Mononuclear cell (primary cell): ENCODE data around the gene SERPINI1. TPM values are rescaled to one million over a fixed set of nuclear protein-coding genes. Genes with fewer than 3 reads are reported as not detected.

ENCODE experiments used
- H3K27me3 ChIP-seq: 2 replicates; pipeline ENCODE4 v1.6.0; 2011; ENCODE audit warnings: low read length, control low read depth; ENCODE audit not compliant: insufficient read depth
- H3K4me1 ChIP-seq: 2 replicates; pipeline ENCODE4 v1.5.1; 2011; ENCODE audit warnings: mild to moderate bottlenecking, low read length, control low read depth; ENCODE audit not compliant: insufficient read depth
- H3K4me3 ChIP-seq: 2 replicates; pipeline ENCODE4 v1.5.1; 2011; ENCODE audit warnings: mild to moderate bottlenecking, low read length, moderate library complexity
- H3K9me3 ChIP-seq: 2 replicates; pipeline ENCODE4 v1.5.1; 2011; ENCODE audit warnings: low read depth, mild to moderate bottlenecking, control low read depth, low read length
- total RNA-seq: library from RNA; depleted of rRNA; stranded (reverse); fragments of >200 nt; gene quantifications from one replicate; pipeline ENCODE4 v1.2.3, GENCODE V29; 2012

Gene SERPINI1
- total RNA-seq, 1 donor: 2.5 TPM

- peaks cover 7% of the 10 kb centered on the region for H3K4me1 ChIP-seq
These were observed 104.7 kb downstream of the SERPINI1 start for GRCh38 chr3:167840247-167840646.

GRCh38 chr3:167843481-167843880 is 108.0 kb downstream of the SERPINI1 start:
- H3K4me1 ChIP-seq: peaks cover 7% of the 10 kb centered on the region

More at GRCh38 chr3:167840247-167840646, 104.7 kb downstream of the SERPINI1 start:
- Histone ChIP-seq H3K4me3 (no peak overlapping the region), H3K27me3 (no peaks in the 10 kb centered on the region), H3K9me3 (no peaks in the 10 kb centered on the region)

GRCh38 chr3:167843886-167844285 is 108.4 kb downstream of the SERPINI1 start:
- H3K4me3 ChIP-seq: no peak overlapping the region
- H3K27me3 ChIP-seq: no peaks in the 10 kb centered on the region
- peaks cover 7% of the 10 kb centered on the region for H3K4me1 ChIP-seq
- H3K9me3 ChIP-seq: no peaks in the 10 kb centered on the region

More at GRCh38 chr3:167843481-167843880, 108.0 kb downstream of the SERPINI1 start:
- H3K4me3 ChIP-seq: no peak overlapping the region
- H3K27me3 ChIP-seq: no peaks in the 10 kb centered on the region
- no peaks in the 10 kb centered on the region for H3K9me3 ChIP-seq

GRCh38 chr3:167844528-167844927 is 109.0 kb downstream of the SERPINI1 start:
- H3K27me3 ChIP-seq: no peaks in the 10 kb centered on the region
- H3K4me1 ChIP-seq: peaks cover 7% of the 10 kb centered on the region
- H3K9me3 ChIP-seq: no peaks in the 10 kb centered on the region
- H3K4me3 ChIP-seq: no peak overlapping the region

- Histone ChIP-seq H3K4me3 (no peak overlapping the region), H3K9me3 (no peaks in the 10 kb centered on the region), H3K4me1 (no peaks in the 10 kb centered on the region), H3K27me3 (no peaks in the 10 kb centered on the region)
These were observed 115.7 kb downstream of the SERPINI1 start for GRCh38 chr3:167851171-167851570.

- H3K4me1 ChIP-seq: no peaks in the 10 kb centered on the region
- H3K27me3 ChIP-seq: no peaks in the 10 kb centered on the region
- H3K9me3 ChIP-seq: no peaks in the 10 kb centered on the region
- no peak overlapping the region for H3K4me3 ChIP-seq
These were observed 116.2 kb downstream of the SERPINI1 start for GRCh38 chr3:167851749-167852148.

- Histone ChIP-seq H3K4me1 (no peaks in the 10 kb centered on the region), H3K4me3 (no peak overlapping the region), H3K9me3 (no peaks in the 10 kb centered on the region), H3K27me3 (no peaks in the 10 kb centered on the region)
These were observed 116.7 kb downstream of the SERPINI1 start for GRCh38 chr3:167852216-167852615.

GRCh38 chr3:167854063-167854462 is 118.5 kb downstream of the SERPINI1 start:
- no peaks in the 10 kb centered on the region for H3K9me3 ChIP-seq
- H3K4me3 ChIP-seq: no peak overlapping the region
- no peaks in the 10 kb centered on the region for H3K4me1 ChIP-seq
- no peaks in the 10 kb centered on the region for H3K27me3 ChIP-seq

GRCh38 chr3:167854846-167855245 is 119.3 kb downstream of the SERPINI1 start:
- Histone ChIP-seq H3K9me3 (no peaks in the 10 kb centered on the region), H3K4me3 (no peak overlapping the region), H3K27me3 (no peaks in the 10 kb centered on the region), H3K4me1 (peaks cover 7% of the 10 kb centered on the region)

- Histone ChIP-seq H3K4me3 (no peak overlapping the region), H3K9me3 (no peaks in the 10 kb centered on the region), H3K4me1 (peaks cover 11% of the 10 kb centered on the region), H3K27me3 (no peaks in the 10 kb centered on the region)
These were observed 119.8 kb downstream of the SERPINI1 start for GRCh38 chr3:167855306-167855705.

GRCh38 chr3:167858865-167859264 is 123.3 kb downstream of the SERPINI1 start:
- Histone ChIP-seq H3K4me3 (no peak overlapping the region), H3K27me3 (no peaks in the 10 kb centered on the region), H3K9me3 (no peaks in the 10 kb centered on the region), H3K4me1 (peaks cover 37% of the 10 kb centered on the region)

- Histone ChIP-seq H3K4me1 (peaks cover 44% of the 10 kb centered on the region), H3K27me3 (no peaks in the 10 kb centered on the region), H3K4me3 (no peak overlapping the region), H3K9me3 (no peaks in the 10 kb centered on the region)
These were observed 124.1 kb downstream of the SERPINI1 start for GRCh38 chr3:167859610-167860009.

- no peaks in the 10 kb centered on the region for H3K27me3 ChIP-seq
- H3K4me1 ChIP-seq: peaks cover 49% of the 10 kb centered on the region
- H3K4me3 ChIP-seq: no peak overlapping the region
- H3K9me3 ChIP-seq: no peaks in the 10 kb centered on the region
These were observed 126.1 kb downstream of the SERPINI1 start for GRCh38 chr3:167861649-167862048.

- Histone ChIP-seq H3K4me3 (no peak overlapping the region), H3K4me1 (peaks cover 50% of the 10 kb centered on the region), H3K27me3 (no peaks in the 10 kb centered on the region)
These were observed 126.7 kb downstream of the SERPINI1 start for GRCh38 chr3:167862104-167862730.

GRCh38 chr3:167863811-167864551 is 128.5 kb downstream of the SERPINI1 start:
- no peak overlapping the region for H3K4me3 ChIP-seq
- peaks cover 50% of the 10 kb centered on the region for H3K4me1 ChIP-seq
- H3K27me3 ChIP-seq: no peaks in the 10 kb centered on the region
- H3K9me3 ChIP-seq: no peaks in the 10 kb centered on the region

More at GRCh38 chr3:167862104-167862730, 126.7 kb downstream of the SERPINI1 start:
- H3K9me3 ChIP-seq: no peaks in the 10 kb centered on the region

GRCh38 chr3:167864552-167864874 is 129.0 kb downstream of the SERPINI1 start:
- H3K4me1 ChIP-seq: peaks cover 47% of the 10 kb centered on the region
- no peaks in the 10 kb centered on the region for H3K27me3 ChIP-seq
- no peaks in the 10 kb centered on the region for H3K9me3 ChIP-seq
- H3K4me3 ChIP-seq: no peak overlapping the region
